Right lung (tissue), 5 donors: Measurements from ENCODE around the gene MYO16. TPM values are rescaled to one million over a fixed set of nuclear protein-coding genes. Genes with fewer than 3 reads are reported as not detected.

ENCODE experiments used
- DNase-seq, 2 donors: peaks; one replicate each; pipeline ENCODE4 v3.0.0-alpha.2; 2013
- polyA plus RNA-seq, 5 donors: library from polyadenylated mRNA; unstranded; fragments of 120-200 nt; gene quantifications; one replicate each; pipeline versions ENCODE4 v1.2.1 to v1.2.3, GENCODE V29; 2013; ENCODE audit warnings: inconsistent platforms in 1 of 5, low replicate concordance in 1 of 5; ENCODE audit not compliant: insufficient read length in 5 of 5, insufficient read depth in 1 of 5

MYO16 gene
- polyA plus RNA-seq, 5 donors = 0.95 to 2.4 (median 1.7) TPM

GRCh38 chr13:109121826-109122225 lies 492.4 kb downstream of the MYO16 start:
- DNase-seq = no peak

- DNase-seq = no peak
Measured at GRCh38 chr13:109123971-109124370, 494.6 kb downstream of the MYO16 start.

GRCh38 chr13:109126178-109126577 lies 496.8 kb downstream of the MYO16 start:
- no peak for DNase-seq

- peak; percentile 34 to 64 for DNase-seq
Measured at GRCh38 chr13:109126891-109127641, 497.7 kb downstream of the MYO16 start.

GRCh38 chr13:109128121-109128520 lies 498.7 kb downstream of the MYO16 start:
- DNase-seq = peak; percentile 34 to 48

- no peak for DNase-seq
Measured at GRCh38 chr13:109130093-109130835, 500.9 kb downstream of the MYO16 start.

GRCh38 chr13:109131698-109132257 lies 502.4 kb downstream of the MYO16 start:
- no peak for DNase-seq

GRCh38 chr13:109135018-109135417 lies 505.6 kb downstream of the MYO16 start:
- no peak for DNase-seq

- DNase-seq = no peak
Measured at GRCh38 chr13:109136873-109137272, 507.5 kb downstream of the MYO16 start.

GRCh38 chr13:109139346-109139745 lies 509.9 kb downstream of the MYO16 start:
- DNase-seq = no peak

- DNase-seq = no peak
Measured at GRCh38 chr13:109140054-109140453, 510.6 kb downstream of the MYO16 start.

- no peak for DNase-seq
Measured at GRCh38 chr13:109140479-109141349, 511.3 kb downstream of the MYO16 start.

GRCh38 chr13:109141706-109142105 lies 512.3 kb downstream of the MYO16 start:
- no peak for DNase-seq

GRCh38 chr13:109144693-109145437 lies 515.5 kb downstream of the MYO16 start:
- no peak for DNase-seq

- DNase-seq = peak in 1 of 2 donors; percentile 48
Measured at GRCh38 chr13:109145631-109146030, 516.2 kb downstream of the MYO16 start.

- no peak for DNase-seq
Measured at GRCh38 chr13:109146393-109146792, 517.0 kb downstream of the MYO16 start.

GRCh38 chr13:109146912-109147647 lies 517.7 kb downstream of the MYO16 start:
- no peak for DNase-seq

- DNase-seq = no peak
Measured at GRCh38 chr13:109148243-109148642, 518.8 kb downstream of the MYO16 start.

GRCh38 chr13:109150696-109151095 lies 521.3 kb downstream of the MYO16 start:
- no peak for DNase-seq

GRCh38 chr13:109151255-109151654 lies 521.8 kb downstream of the MYO16 start:
- no peak for DNase-seq
